Activated CD4-positive, alpha-beta memory T cell treated with anti-CD3 and anti-CD28 coated beads for 36 hours (primary cell): ENCODE measurements around the gene OLFM1. TPM values are rescaled to one million over a fixed set of nuclear protein-coding genes. Genes with fewer than 3 reads are reported as not detected.

Source experiments
- CTCF ChIA-PET: fragments of 350-600 bp; sonication (Branson Sonifier 250); formaldehyde crosslinking; loops from one replicate; lab custom pipeline; 2021; ENCODE audit warnings: antibody characterized with exemption, inconsistent platforms; lab: Charles Lee
- POLR2A ChIA-PET: fragments of 350-600 bp; sonication (Branson Sonifier 250); formaldehyde crosslinking; loops from one replicate; lab custom pipeline; 2021; ENCODE audit warnings: antibody characterized with exemption; lab: Charles Lee
- DNase-seq: peaks from one replicate; pipeline ENCODE4 v3.0.0-alpha.2; 2020
- H3K27ac Mint-ChIP-seq: one replicate; pipeline ENCODE4 v1.8.0; 2021; ENCODE audit warnings: mixed read lengths
- H3K27me3 Mint-ChIP-seq: one replicate; pipeline ENCODE4 v1.8.0; 2021; ENCODE audit warnings: mixed read lengths
- H3K36me3 Mint-ChIP-seq: one replicate; pipeline ENCODE4 v1.8.0; 2021; ENCODE audit warnings: mixed read lengths
- H3K4me1 Mint-ChIP-seq: one replicate; pipeline ENCODE4 v1.8.0; 2021; ENCODE audit warnings: low read depth, mixed read lengths
- H3K4me3 Mint-ChIP-seq: one replicate; pipeline ENCODE4 v1.8.0; 2021; ENCODE audit warnings: mild to moderate bottlenecking, mixed read lengths
- H3K9me3 Mint-ChIP-seq: one replicate; pipeline ENCODE4 v1.8.0; 2021; ENCODE audit warnings: mixed read lengths
- intact Hi-C: fragments of 100-400 bp; cut with micrococcal nuclease; formaldehyde crosslinking; loops from one replicate; pipeline ENCODE4 v1.15.1; 2023
- total RNA-seq, 2 experiments: library from RNA; stranded (reverse); gene quantifications; one replicate each; pipeline ENCODE4 v1.2.3, GENCODE V29; 2021

The OLFM1 gene
- total RNA-seq, 2 experiments from 2014 or later, result not detected

DNA sequence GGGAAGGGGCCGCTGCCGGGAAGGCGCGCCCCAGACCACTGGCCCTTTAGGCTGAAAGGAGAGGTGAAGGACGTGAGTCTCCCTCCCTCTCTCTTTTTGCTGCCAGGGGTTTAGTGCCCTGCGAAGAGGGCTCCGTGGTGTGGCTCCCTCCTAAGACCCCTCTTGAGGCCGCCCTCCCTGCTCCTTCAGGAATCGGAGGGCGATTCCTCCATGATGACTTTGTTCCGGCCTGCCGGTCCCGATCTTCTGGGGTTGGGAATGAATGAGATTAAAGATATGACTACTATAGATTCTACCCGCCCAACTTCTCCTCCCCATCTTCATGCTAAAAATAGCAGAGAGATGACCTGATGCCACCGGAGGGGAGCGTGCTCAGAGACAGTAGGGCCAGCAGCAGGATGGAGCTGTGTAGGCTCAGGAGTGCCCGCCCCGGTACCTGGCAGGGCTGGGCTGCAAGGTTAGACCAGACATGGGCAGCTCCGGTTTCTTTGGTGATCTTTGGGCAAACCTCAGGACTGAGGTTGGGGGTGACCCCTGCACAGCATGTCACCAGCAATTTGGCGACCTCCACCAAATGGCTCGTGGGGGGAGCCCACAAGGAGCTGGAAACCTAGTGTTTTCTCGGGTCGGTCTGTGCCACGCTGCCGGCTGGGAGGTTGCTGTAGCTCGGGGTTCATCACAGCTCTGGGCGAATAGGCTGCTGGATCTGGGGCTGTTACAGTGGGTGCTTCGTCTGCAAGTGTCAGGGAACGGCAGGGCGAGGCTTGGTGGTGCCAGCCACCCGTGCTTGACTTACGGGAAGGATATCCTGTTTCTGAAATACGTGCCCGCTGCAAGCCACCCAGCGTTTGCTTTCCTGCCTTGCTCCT is 1.7 kb downstream of the OLFM1 start:
- Mint-ChIP-seq H3K36me3 (no peaks in the 10 kb centered on the region), H3K4me3 (no peak overlapping the region), H3K27ac (no peak overlapping the region), H3K27me3 (peaks cover 50% of the 10 kb centered on the region), H3K9me3 (no peaks in the 10 kb centered on the region), H3K4me1 (peaks cover 3% of the 10 kb centered on the region)
- ChIA-PET CTCF (no interaction called here), POLR2A (no interaction called here)
- no peak for DNase-seq
- intact Hi-C loops, result no loop called here

DNA sequence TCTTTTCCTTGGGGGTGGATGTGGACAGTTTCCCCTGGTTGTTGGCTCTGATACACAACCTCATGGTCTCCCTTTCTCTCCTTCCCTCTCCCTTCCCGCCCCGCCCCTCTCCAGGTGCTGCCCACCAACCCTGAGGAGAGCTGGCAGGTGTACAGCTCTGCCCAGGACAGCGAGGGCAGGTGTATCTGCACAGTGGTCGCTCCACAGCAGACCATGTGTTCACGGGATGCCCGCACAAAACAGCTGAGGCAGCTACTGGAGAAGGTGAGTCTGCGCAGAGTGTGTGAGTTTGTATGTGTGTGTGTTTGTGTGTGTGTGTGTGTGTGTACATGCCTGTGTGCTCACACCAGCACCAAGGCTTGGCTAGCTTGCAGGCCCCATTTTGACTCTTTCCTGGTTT is 2.6 kb downstream of the OLFM1 start:
- Mint-ChIP-seq H3K9me3 (no peaks in the 10 kb centered on the region), H3K27me3 (peaks cover 46% of the 10 kb centered on the region), H3K4me1 (peaks cover 3% of the 10 kb centered on the region), H3K27ac (no peak overlapping the region), H3K36me3 (no peaks in the 10 kb centered on the region), H3K4me3 (no peak overlapping the region)
- POLR2A ChIA-PET, result no interaction called here
- DNase-seq, result no peak
- CTCF ChIA-PET, result no interaction called here
- intact Hi-C loops, result no loop called here

DNA sequence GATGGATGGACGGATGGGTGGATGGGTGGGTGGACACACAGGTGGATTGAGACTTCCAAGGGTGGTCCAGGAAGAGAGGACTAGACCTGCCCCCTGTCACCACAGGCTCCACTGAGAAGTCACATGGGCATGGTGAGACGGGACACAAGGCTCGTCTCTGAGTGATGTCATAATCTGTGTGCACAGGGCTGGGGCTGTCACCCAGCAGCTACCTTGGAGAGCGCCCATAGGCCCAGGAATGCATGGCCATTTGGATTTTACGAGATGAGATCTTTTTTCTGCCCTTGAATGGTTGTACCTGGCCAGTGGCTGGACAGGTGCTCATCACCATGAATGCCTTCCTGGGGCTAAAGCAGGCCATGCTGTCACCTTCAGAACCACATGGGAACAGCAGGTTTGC is 3.1 kb downstream of the OLFM1 start:
- Mint-ChIP-seq H3K4me3 (no peak overlapping the region), H3K27ac (no peak overlapping the region), H3K27me3 (peaks cover 44% of the 10 kb centered on the region), H3K4me1 (peaks cover 3% of the 10 kb centered on the region), H3K9me3 (no peaks in the 10 kb centered on the region), H3K36me3 (no peaks in the 10 kb centered on the region)
- intact Hi-C loops, result no loop called here
- CTCF ChIA-PET, result no interaction called here
- no peak for DNase-seq
- POLR2A ChIA-PET, result no interaction called here

DNA sequence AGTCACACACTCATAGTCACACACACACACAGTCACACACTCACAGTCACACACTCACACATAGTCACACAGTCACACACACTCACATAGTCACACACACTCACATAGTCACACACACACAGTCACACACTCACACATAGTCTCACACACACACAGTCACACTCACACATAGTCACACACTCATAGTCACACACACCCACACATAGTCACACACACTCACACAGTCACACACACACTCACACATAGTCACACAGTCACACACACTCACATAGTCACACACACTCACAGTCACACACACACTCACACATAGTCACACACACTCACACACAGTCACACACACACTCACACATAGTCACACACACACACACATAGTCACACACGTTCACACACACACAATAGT is 4.1 kb downstream of the OLFM1 start:
- no peaks in the 10 kb centered on the region for H3K4me1 Mint-ChIP-seq
- H3K27ac Mint-ChIP-seq, result no peak overlapping the region
- CTCF ChIA-PET, result no interaction called here
- no peak overlapping the region for H3K4me3 Mint-ChIP-seq
- POLR2A ChIA-PET, result no interaction called here
- no peak for DNase-seq
- intact Hi-C loops, result no loop called here
- H3K9me3 Mint-ChIP-seq, result no peaks in the 10 kb centered on the region
- H3K36me3 Mint-ChIP-seq, result no peaks in the 10 kb centered on the region
- peaks cover 34% of the 10 kb centered on the region for H3K27me3 Mint-ChIP-seq

- no peaks in the 10 kb centered on the region for H3K4me1 Mint-ChIP-seq
- ChIA-PET POLR2A (no interaction called here), CTCF (interaction anchor here (0.7 kb wide), 1 partner anchor 39 kb away, joined by 3 read pairs; no protein-coding TSS in a partner anchor)
- H3K36me3 Mint-ChIP-seq, result no peaks in the 10 kb centered on the region
- no peak for DNase-seq
- H3K27me3 Mint-ChIP-seq, result peaks cover 41% of the 10 kb centered on the region
- intact Hi-C loops, result no loop called here
- H3K27ac Mint-ChIP-seq, result no peak overlapping the region
- H3K9me3 Mint-ChIP-seq, result no peaks in the 10 kb centered on the region
- no peak overlapping the region for H3K4me3 Mint-ChIP-seq
Measured at GRCh38 chr9:135093111-135093510, 5.6 kb downstream of the OLFM1 start.

DNA sequence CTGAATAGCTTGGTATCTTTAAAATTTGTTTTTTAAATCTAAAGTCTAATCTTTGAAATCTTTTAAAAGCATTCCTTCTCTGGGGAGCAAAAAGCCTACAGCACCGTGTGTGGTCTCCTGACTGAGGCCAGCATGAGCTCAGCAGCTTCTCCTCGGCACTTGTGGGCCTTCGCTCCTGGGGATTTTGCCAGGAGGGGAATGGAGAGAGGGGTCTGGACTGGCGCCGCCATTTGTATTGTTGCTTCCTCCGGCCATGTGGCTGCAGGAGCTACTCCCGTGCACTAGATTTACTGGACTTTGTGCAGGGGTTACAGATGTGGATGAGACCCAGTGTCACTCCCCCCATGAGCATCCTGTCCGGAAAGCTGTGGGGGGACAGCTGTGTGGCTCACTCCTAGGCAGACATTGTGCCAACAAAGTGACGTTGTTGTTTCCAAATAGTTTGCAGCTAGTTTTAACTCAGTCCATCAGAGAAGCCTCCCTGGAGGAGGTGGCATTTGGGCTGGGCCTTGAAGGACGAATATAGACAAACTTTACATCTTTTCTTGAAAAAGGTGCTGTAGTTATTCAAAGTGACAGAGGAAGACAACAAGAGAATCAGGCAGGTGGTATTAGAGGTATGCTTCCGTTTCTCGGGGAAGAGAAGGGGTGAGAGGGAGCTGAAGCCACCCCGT is 6.6 kb downstream of the OLFM1 start:
- ChIA-PET CTCF (interaction anchor here (0.7 to 1.0 kb wide), 2 partner anchors 14 to 38 kb away, joined by 3 read pairs; no protein-coding TSS in a partner anchor), POLR2A (no interaction called here)
- Mint-ChIP-seq H3K27ac (no peak overlapping the region), H3K4me3 (no peak overlapping the region), H3K9me3 (no peaks in the 10 kb centered on the region), H3K27me3 (peaks cover 46% of the 10 kb centered on the region), H3K36me3 (no peaks in the 10 kb centered on the region), H3K4me1 (no peaks in the 10 kb centered on the region)
- no peak for DNase-seq
- intact Hi-C loops, result no loop called here

- Mint-ChIP-seq H3K9me3 (no peaks in the 10 kb centered on the region), H3K4me1 (no peaks in the 10 kb centered on the region), H3K4me3 (no peak overlapping the region), H3K27ac (no peak overlapping the region), H3K27me3 (peaks cover 32% of the 10 kb centered on the region), H3K36me3 (no peaks in the 10 kb centered on the region)
- no peak for DNase-seq
- ChIA-PET POLR2A (no interaction called here), CTCF (no interaction called here)
- intact Hi-C loops, result no loop called here
Measured at GRCh38 chr9:135095470-135096407, 8.3 kb downstream of the OLFM1 start.

DNA sequence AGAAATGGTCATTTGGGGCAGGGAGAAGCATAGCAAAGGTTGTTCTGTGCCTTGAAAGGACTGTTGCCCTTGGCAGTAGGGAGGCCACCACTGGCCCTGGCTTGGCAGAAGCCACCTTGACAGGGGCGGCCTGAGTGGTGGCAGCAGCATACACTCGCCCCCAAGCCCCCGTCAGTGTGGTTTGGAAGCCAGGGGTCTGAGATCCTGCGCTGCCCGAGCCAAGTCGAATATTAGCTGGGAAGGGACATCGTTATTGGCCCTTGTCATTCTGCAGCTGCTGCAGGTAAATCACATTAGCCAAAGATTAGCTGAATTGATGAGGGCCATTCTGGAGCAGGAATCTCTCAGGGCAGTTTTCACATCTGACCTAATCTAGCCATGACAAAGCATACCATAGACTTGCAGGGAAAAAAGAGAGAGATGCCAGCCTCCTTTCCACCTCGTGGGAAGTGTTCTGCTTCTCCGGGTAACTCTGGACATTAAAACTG is 9.0 kb downstream of the OLFM1 start:
- Mint-ChIP-seq H3K27me3 (peaks cover 31% of the 10 kb centered on the region), H3K4me3 (no peak overlapping the region), H3K4me1 (no peaks in the 10 kb centered on the region), H3K9me3 (no peaks in the 10 kb centered on the region), H3K27ac (no peak overlapping the region), H3K36me3 (no peaks in the 10 kb centered on the region)
- ChIA-PET CTCF (no interaction called here), POLR2A (no interaction called here)
- DNase-seq, result no peak
- intact Hi-C loops, result no loop called here

DNA sequence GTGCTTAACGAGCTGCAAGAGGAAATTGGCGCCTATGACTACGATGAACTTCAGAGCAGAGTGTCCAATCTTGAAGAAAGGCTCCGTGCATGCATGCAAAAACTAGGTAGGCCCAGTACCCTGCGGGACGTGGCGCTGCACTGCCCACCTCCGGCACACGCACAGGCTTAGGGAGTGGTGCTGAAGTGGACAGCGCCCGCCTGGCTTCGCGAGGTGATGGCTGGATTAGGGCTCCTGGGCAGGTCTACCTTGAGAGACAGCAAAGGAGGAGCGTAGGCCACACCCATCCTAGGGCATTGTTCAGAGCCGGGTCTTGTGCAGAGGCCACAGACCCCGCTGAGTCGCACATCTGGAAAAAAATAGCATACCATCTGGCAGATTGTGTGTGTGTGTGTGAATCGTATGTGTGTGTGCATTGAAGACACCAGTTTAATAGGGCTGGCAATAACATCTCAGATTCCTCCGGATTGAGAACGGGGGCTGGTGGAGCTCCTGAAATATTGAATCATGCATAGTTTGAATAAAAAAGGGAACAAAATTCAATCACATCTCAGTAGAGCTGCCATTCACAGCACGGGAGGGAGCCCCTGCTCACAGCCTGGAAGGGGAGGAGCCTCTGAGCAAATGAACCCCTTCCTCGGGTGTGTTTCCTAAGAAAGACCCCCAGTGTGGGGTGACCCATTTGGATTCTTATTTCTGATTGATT is 11.1 kb downstream of the OLFM1 start:
- ChIA-PET POLR2A (no interaction called here), CTCF (no interaction called here)
- peaks cover 28% of the 10 kb centered on the region for H3K27me3 Mint-ChIP-seq
- DNase-seq, result peak; percentile 17
- H3K4me3 Mint-ChIP-seq, result no peak overlapping the region
- intact Hi-C loops, result no loop called here
- H3K9me3 Mint-ChIP-seq, result no peaks in the 10 kb centered on the region
- no peak overlapping the region for H3K27ac Mint-ChIP-seq
- no peaks in the 10 kb centered on the region for H3K4me1 Mint-ChIP-seq
- no peaks in the 10 kb centered on the region for H3K36me3 Mint-ChIP-seq

- H3K4me3 Mint-ChIP-seq, result no peak overlapping the region
- H3K36me3 Mint-ChIP-seq, result no peaks in the 10 kb centered on the region
- H3K4me1 Mint-ChIP-seq, result no peaks in the 10 kb centered on the region
- peaks cover 31% of the 10 kb centered on the region for H3K27me3 Mint-ChIP-seq
- no peak for DNase-seq
- H3K9me3 Mint-ChIP-seq, result no peaks in the 10 kb centered on the region
- POLR2A ChIA-PET, result no interaction called here
- CTCF ChIA-PET, result no interaction called here
- no peak overlapping the region for H3K27ac Mint-ChIP-seq
- intact Hi-C loops, result no loop called here
Measured at GRCh38 chr9:135099574-135099973, 12.1 kb downstream of the OLFM1 start.

DNA sequence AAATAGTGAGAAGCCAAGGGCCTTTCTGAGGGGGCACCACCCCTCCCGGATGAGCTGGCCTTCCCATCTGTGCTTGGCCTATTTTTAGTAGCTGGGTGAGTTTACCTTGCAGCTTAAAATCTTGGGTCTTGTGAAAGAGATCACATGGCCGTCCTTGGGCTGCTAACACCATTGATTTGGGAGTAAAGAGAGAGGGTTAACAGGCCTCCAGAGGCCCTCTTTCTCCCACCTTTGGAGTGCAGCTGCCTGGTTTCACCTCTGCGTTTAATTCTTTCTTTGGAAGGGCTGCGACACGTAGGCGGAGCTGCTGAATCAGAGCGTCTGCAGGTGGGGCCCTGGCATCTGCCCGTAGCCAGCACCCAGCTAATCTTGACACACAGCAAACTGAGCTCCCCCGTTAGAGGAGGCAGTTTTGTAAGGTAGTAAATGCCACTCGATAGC is 12.8 kb downstream of the OLFM1 start:
- ChIA-PET CTCF (no interaction called here), POLR2A (no interaction called here)
- no peaks in the 10 kb centered on the region for H3K9me3 Mint-ChIP-seq
- no peak for DNase-seq
- H3K27ac Mint-ChIP-seq, result no peak overlapping the region
- intact Hi-C loops, result no loop called here
- no peaks in the 10 kb centered on the region for H3K36me3 Mint-ChIP-seq
- no peaks in the 10 kb centered on the region for H3K4me1 Mint-ChIP-seq
- no peak overlapping the region for H3K4me3 Mint-ChIP-seq
- peaks cover 33% of the 10 kb centered on the region for H3K27me3 Mint-ChIP-seq
